ENCODE results near the gene SATL1.
"Not testable (repeated sequence)": the region's sequence is repeated elsewhere in the genome, so short reads cannot be mapped to it uniquely, and the experiment has no call there.

SATL1 gene, protein sequence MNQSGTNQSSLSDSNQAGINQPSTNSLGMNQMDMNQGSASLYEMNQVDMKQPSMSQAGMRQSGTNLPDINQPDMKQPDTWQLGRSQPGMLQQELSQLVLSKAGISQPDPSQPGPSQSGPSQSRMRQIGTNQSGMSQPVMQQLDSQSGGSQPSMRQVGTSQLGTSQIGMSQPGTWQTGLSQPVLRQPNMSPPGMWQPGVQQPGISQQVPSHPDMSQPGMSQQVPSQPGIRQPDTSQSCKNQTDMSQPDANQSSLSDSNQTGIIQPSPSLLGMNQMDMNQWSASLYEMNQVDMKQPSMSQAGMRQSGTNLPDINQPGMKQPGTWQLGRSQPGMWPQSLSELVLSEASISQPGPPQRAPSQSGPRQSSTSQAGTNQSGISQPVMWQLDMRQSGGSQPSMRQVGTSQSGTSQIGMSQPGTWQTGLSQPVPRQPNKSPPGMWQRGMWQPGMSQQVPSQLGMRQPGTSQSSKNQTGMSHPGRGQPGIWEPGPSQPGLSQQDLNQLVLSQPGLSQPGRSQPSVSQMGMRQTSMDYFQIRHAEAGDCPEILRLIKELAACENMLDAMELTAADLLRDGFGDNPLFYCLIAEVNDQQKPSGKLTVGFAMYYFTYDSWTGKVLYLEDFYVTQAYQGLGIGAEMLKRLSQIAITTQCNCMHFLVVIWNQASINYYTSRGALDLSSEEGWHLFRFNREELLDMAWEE

DNA sequence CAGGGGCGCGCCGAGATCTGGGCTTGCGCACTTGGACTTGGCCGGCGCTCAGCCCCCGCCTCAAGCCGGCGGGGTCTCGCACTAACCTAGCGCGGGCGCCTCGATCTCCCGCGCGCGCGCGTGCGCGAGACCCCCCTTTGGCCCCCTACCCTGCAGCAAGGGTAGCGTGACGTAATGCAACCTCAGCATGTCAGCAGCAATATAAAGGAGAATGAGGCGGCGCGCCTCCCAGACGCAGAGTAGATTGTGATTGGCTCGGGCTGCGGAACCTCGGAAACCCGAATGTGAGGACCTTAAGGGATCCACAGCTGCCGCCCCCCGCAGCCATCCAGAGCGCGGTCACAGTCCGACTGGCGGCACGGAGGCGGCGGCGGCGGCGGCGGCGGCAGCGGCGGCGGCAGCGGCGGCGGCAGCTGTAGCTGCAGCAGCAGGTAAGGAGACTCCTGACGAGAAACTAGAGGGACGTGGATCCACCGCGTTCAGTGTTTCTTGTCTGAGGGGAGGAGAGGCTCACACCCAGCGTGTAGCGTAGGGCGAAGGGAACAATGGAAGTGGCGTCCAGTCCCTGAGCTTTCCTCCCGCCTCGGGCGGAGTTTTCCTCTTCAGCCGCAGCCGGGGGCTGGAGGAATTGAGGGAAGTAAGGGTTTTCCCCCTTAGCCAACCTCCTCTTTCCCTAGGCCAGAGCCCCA, at the start of gene SATL1, which contains the start of gene ZNF711:
Gene SATL1, minus strand, starts transcription at position 19 of the 689 bp plus-strand sequence. CDS start 134,811 bp downstream, outside the sequence.
Gene ZNF711, plus strand, starts transcription at position 231 of the 689 bp plus-strand sequence. CDS start 3,582 bp downstream, outside the sequence.
- peak; percentile 46 for DNase-seq

DNA sequence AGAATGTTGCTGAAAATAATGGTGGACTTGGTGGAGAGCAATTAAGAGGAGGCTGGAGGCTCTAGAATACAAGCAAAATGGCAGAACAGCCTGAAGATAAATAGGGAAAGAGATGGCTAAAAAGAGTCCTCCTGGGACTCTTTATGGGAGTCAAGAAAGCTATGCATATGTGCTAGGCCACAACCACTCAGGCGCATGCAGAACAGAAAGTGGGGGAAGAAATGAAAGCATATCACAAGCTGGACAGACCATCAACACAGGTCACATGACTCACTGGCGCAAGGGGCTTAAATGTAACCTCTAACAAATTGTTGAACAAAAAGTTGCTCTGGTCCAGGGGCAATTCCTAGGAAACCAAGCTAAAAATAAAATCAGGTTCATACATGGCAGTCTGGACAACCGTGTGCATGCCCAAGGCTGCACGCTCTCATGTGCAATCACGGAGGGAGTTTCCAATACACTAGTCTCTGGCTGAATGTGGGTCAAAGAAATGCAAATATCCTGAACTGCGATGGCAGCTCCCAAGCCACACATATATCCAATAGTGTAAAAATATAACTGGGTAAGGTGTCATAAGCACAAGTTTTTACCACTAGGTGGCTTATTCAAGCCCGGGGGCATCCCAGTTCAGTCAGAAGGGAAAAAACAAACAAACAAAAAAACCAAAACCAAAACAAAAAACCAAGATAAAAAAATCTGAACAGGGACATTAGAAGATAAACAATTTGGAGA, 45.6 kb upstream of the SATL1 start:
- DNase-seq = no peak

DNA sequence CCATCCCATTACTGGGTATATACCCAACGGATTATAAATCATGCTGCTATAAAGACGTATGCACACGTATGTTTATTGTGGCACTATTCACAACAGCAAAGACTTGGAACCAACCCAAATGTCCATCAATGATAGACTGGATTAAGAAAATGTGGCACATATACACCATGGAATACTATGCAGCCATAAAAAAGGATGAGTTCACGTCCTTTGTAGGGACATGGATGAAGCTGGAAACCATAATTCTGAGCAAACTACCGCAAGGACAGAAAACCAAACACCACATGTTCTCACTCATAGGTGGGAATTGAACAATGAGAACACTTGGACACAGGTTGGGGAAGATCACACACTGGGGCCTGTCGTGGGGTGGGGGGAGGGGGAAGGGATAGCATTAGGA, 41.7 kb upstream of the SATL1 start:
- not testable (repeated sequence) for DNase-seq

DNA sequence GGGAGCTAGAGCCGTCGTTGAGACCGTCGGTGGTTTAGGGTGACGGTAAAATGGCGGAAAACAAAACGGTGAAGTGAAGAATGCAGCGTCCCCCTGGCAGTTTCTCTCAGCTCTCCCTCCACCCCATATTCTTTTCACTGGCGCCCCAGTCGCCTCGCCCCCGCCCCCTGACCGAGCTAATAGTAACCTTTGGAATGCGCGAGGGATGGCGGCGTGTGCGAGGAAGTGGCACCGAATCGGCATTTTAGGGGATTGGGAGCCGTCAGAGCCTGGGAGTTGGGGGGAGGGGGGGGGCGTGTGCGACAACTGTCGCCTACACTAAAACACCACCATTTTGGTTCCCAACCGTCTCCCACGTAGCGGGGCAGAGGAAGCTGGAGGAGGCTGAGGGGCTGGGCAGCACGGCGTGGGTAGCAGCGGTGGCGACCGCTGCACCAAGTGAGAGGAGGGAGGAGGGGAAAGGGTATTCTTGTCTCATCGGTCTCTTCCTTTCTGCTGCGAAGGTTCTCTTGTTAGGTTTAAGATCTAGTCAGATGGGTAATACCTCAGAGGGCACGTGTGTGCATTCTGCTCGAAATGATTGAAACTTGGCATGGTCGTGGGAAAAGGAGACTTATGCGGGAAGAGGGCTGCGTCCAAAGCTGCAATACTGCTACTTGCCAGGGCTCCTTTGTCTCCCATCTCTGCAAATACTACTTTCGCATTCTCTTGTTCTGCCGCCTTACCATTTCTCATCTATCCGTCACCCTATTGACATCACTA, 1.1 kb upstream of the SATL1 start:
- peak; percentile 36 for DNase-seq

DNA sequence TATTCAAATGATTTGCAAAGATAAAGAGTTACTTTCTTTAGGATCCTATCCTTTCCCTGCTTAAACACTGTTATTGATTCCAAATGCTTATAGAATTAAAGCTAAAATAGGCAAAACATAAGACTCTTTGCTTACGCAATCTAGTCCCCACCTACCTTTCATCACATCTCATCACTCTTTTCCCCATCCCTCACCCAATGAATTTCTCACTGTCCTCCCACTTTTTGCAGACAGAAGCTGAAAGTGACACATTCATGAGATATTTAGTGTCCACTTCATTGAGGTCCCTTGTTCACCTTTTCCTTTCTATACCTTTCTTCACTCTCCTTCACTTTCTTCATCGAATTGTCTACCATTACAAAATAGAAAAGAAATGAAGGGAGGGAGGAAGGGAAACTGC, 424 bp downstream of the SATL1 start:
- peak; percentile 1 for DNase-seq

DNA sequence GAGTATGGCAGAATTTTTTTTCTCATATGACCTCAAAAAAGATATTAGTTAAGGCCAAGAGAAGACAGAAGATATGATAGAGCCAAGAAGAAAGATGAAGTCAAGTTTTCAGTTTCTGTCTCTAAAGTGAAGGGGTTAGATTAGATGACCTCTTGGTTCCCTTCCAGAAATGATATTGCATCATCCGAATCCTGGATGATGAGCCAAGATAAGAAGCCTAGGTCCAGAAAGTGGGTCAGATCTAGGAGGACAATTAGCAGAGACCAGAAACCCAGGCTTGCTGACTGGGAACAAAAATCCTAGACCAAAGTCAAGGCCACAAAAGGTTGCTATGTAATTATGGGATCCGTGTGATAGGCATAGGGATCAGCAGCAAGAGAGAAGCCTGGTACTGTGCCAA, 20.2 kb downstream of the SATL1 start:
- DNase-seq = no peak

DNA sequence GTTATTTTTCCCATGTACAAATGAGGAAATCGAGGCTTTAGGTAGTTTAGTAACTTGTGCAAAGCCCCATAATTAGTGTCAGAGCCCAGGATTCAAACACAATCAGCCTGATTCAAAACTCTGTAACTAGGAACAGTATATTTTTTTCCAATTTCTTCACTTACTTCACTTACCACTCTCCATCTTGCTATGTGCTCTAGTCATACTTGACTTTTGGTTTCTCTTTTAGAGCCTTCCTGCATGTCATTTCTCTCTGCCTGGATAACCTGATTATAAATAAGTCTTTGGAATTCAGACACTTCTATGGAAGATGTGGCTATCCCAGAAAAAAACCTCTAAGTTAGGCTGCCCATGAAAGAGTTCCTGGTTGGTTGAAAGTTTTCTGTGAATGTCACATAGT, 22.2 kb downstream of the SATL1 start:
- DNase-seq = no peak

DNA sequence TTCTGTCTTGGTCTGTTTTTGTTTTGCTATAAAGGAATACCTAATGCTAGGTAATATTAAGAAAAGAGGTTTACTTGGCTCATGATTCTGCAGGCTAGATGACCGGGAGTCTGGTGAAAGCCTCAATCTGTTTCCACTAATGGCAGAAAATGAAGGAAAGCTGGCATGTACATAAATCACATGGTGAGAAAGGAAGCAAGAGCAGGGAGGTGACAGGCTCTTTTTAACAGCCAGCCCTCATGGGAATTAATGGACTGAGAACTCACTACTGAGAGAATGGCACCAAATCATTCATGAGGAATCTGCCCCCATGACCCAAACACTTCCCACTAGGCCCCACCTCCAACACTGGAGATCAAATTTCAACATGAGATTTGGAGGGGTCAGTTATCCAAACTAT, 27.6 kb downstream of the SATL1 start:
- DNase-seq = no peak

DNA sequence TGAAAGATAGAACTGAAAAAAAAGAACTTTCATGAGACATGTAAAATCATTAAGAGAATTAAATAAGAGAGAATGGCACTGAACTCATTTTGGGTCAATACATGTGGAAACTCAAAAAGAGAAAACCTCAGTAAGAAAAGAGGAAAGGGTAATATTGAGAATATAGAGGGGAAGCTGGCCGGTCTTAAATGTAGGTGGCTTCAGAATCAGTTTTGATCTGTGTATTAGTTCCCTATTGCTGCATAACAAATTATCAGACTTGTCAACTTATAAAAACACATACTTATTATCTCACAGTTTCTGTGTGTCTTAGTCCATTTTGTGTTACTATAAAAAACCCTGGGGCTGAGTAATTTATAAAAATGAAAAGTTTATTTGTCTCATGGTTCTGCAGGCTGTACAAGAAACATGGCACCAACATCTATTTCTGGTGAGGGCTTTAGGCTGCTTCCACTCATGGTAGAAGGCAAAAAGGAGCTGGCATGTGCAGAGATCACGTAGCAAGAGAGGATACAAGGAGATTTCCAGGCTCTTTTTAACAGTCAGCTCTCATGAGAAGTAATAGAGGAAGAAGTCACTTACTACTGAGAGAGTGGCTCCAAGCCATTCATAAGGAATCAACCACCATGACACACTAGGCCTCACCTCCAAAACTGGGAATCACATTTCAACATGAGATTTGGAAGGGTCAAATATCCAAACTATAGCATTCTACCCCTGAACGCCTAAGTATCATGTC, 29.6 kb downstream of the SATL1 start:
- DNase-seq = no peak

DNA sequence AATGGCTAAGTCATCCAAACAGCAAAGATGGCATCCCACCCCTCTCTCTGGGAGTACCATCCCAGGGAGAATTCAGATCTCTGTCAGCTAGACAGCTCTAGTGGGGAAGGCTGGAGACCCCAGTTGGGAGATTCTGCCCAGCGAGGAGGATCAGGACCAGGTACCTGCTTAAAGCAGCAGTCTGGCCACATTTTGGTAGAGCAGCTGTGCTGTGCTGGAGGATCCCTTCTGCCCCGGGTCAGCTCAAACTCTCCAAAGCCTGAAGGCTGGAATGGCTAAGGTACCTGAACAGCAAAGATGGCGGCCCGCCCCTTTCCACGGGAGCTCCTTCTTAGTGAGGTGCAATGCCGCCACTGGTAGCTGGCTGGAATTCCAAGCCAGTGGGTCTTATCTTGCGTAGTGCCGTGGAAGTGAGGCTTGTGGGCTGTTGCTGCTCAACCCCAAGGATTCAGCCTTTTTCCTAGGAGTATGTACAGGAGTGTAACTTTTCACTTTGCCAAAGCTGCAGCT, 40.1 kb downstream of the SATL1 start:
- no peak for DNase-seq

DNA sequence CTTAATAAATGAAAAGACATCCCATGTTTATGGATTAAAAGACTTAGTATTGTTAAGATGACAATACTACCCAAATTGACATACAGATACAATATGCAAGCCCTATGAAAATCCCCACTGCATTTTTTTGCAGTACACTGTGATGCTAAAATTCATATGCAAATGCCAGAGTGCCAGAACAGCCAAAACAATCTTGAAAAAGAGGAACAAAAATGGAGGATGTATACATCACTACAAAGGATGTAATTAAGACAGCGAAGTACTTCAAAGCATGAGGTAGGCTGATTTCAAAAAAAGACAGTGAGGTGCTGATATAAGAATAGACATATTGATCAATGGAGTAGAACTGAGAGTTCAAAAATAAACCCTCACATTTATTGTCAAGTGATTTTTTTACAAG, 47.3 kb downstream of the SATL1 start:
- DNase-seq = no peak

DNA sequence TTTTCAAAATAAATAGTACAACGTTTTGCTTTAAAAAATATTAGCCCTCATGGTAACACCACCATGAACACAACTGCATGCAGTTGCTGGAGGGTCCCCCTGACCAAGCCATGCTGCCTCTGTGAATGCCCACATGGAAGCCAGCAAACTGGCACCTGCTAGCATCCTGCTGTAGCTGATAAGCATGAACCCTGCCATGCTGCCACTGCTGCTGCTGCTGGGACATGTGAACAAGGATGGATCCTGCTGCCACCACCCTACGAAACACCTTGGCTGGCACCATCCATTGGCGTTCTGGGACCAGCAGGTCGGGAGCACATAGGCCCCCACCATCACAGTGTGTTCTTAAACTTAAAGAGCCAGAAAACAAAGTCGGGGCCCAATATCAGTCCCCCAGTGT, 83.9 kb downstream of the SATL1 start:
- no peak for DNase-seq

DNA sequence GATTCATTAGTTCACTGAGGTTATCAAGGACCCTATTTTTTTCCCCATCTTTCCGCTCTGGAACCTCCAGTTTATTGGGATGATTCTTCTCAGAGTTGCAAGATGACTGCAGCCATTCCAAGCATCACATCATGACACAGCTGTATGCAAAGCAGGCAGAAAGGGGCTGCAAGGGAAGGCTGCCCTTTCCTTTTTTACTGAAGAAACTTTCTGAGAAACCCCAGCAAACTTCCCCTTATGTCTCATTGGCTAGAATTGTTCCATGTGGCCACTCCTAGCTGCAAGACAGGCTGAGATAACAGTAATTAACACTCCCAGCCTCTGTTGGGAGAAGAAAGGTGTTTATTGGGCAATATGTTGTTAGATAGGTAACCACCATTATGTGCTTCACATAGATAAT, 102.6 kb downstream of the SATL1 start:
- DNase-seq = no peak

DNA sequence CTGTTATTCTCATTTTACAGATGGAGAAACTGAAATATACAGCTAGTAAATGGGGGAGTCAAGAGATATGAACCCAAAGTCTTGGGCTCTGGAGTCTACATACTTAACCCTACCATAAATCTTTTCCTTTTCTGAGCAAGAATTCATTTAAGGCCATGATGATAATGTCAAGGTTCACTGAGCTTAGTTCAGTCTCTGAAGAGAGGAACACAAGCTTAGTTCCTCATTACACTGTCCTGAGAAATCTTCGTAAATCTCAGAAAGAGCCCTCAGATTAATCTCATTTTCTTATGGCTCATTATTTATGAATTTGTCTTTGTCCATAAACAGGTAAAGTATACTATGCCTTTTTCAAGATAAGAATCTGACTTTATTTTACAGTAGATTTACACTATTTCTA, 104.2 kb downstream of the SATL1 start:
- no peak for DNase-seq

DNA sequence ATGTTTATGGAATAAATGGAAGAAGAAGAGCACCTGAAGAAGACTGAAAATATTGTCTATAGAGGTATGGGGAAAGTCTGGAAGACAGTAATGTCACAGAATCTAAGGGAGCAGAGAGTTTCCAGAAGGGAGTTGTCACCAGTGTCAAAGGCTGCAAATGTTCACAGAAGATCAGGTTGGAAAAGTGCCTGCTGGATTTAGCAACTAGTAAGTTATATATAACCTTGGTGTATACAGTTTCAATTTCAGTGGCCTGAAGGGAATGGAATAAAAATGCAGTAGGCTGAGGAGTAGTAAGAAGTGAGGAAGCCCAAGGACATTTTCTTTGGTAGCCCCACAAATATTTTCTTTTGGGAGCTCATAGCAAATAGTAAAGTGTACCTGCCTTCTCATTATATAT, 107.2 kb downstream of the SATL1 start:
- no peak for DNase-seq

DNA sequence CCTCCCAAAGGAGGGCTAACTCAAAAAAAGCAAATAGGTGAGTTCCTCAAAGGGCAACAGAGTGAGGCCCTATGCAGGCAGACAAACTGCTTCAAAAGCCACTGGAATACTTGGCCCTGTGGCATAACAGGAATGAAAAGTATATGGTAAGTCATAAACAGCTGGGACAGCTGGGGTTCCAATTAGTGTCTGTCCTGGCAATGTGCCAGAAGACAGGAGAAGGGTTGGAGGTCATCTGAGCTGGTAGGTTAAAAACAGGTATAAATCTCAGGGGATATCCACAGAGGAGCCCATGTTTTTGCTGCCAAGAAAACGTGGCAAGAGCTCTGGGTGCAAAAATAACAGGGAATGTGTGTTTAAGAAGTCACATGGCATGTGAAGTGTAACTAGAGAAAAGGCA, 128.3 kb downstream of the SATL1 start:
- DNase-seq = no peak

DNA sequence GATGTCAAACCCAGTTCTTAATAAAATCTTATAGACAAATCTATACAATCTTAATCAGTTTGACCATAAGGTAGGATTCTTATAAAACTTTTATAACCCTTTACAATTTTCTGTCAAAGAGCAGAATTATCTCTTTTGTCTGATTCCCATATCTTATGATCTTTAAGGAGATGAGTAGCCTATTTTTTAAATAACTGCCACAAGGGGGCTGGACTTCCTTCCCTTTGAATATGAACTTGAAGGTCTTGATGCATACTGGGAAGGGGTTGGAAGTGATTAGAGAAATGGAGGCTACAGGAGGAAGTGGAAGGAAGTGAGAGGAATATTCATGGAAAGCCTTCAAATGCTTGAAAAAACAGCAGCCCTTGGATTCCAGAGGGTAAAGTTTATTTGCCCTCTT, 128.8 kb downstream of the SATL1 start:
- no peak for DNase-seq

DNA sequence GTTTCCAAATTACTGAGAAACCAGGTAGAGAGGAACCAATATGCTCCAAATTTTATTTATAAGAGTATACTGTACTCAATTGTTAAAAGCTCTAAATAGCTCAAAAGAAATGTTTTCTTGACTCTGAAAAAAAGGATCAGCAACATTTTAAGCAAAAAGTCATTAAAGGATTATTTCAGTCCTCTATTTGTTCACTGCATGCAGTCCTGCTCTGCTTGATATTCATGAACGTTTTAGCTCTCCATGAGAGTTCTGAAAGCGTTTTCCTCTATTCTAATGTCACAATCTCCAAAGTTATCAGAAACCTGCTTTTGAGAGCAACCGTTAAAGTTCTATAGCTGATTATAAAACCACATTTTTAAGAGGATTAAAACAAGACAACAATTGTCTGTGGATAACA, 129.4 kb downstream of the SATL1 start:
- DNase-seq = no peak

DNA sequence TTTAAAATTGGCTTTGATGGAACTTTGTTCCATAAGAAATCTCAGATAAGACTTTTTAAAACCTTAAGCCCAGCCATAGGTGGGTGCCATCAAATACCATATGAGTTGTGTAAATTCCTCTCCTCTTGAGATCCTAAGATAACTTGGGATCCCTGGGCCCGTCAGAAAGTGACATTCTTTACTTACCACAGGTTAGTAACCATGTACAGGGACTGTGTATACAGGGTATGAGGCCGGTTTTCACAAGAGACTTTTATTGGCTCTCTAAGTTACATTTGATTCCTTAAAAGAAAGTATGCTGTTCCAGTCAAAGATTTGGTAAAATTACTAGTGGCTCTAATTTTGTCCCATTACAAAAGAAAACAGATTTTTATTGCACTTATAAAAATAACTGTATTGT, 129.8 kb downstream of the SATL1 start:
- no peak for DNase-seq

DNA sequence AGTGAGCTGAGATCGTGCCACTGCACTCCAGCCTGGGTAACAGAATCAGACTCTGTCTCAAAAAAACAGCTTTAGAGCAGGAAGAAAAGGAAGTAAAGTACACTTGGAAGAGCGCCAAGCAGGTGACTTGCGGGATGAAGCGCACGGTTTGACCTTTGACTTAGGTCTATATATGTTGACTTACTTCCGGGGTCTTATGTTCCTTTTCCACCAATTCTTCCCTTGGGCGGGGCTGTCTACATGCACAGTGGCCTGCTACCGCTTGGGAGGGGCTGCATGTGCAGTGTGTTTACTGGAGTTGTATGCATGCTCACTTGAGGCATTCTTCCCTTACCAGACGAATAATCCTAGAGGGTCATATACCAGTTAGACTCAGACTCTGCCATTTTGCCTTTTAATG, 131.3 kb downstream of the SATL1 start:
- no peak for DNase-seq

DNA sequence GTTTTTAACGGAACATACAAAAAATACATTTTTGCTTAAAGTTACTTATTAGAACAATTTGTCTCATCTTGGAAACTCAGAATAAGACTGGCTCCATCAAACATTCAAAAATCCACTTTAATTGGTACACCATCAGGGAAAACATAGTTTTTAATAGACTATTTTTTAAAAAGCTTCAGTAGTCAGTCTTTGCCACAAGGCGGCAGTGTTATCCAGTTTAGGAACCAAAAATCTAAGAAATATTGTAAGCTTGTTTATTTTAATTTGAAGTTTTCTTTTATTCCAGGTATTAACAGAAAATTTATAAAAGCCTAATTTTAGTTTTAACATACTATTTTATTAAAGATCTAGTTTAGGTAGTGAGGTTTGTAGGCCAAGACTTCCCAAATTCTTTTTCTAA, 132.2 kb downstream of the SATL1 start:
- peak; percentile 9 for DNase-seq

Measured in hematopoietic multipotent progenitor cell treated with erythropoietin and hydrocortisone succinate and interleukin-3 and kit ligand, for 8 days (in vitro differentiated cells).